GM21737 (cell line): ENCODE data around the gene MEGF9.

Experiments used
- ATAC-seq: cut with Tn5 transposase; IDR thresholded peaks from one replicate; pipeline ENCODE4 v1.9.1; 2021; ENCODE audit warnings: mild to moderate bottlenecking, moderate library complexity; ENCODE audit not compliant: unreplicated experiment

The MEGF9 gene

DNA sequence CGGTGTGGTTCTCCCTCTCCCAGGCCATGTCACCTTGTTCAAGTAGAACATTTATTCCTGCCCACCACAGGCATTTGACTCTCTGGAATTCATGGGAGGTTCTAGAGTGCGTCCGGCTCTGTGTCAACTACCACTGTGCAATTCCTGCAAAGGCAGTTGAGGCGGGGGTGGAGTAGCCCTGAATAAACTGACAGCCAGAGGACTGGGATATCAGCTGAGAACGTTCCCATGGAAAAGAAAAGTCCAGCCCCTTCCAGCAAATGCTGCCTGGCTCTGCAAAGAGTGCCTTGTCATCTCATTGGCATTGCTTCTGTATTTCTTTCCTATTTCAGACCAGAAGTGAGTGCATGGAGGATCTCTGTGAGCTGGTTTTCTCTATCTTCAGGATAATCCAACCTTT is 18.9 kb upstream of the MEGF9 start:
- no peak for ATAC-seq

DNA sequence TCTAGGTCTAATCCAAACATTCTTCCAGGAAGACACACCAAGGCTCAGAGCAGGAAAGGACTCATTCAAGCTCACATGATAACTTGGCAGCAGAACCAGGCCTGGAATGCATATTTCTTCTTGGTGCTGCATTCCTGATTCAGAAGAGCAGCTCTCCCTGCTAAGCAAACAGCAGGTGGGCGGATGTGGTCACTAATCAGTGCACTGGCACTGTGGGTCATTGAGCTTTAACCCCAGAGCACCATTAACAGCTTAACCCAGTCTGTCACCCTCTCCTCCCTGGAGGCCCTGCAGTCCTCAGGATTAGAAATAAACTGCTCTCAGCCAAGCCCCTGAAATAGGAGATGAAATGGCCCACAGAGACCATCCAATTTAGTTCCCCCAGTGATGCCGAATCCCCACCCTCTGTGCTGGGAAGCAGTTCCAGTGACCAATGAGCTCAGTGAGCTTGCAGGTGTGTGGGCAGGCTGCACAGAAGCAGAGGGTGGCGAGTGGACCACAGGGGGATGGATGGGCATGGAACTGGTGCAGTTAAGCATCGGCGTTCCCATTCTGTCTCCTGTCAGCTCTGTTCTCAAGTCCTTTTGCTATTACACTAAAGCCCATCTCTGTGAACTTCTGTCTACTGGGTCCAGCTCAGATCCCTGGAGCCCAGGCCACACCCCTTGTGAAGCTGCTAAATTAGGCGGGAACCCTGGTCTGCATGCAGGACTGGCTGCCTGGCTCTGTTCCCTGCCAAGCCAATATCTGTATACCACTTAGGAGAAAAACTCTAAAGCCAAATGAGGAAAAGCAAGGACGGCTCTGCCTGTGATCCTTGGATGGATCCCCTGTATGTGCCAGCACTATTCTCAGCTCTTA is 16.6 kb upstream of the MEGF9 start:
- no peak for ATAC-seq

DNA sequence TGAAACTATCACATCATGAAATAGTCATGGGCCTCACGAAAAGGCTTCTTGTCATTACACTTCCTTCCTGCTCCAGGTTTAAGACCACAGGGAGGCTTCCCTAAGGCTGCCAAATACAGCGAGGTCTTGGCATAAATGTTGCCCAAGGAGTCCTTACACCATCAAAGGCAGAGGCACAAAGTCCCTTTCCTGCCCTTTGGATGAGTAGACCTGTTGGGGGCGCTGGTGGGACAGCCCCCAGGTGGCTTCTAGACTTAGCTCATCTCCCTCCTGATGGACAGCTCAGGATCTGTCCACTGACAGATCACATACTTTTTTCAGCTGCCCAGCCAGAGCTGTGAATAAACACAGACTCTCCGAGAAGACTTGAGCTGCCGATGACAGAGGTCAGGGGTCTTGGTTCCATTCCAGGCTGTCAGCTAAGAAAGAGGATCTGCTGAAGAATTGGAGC is 15.5 kb upstream of the MEGF9 start:
- no peak for ATAC-seq

DNA sequence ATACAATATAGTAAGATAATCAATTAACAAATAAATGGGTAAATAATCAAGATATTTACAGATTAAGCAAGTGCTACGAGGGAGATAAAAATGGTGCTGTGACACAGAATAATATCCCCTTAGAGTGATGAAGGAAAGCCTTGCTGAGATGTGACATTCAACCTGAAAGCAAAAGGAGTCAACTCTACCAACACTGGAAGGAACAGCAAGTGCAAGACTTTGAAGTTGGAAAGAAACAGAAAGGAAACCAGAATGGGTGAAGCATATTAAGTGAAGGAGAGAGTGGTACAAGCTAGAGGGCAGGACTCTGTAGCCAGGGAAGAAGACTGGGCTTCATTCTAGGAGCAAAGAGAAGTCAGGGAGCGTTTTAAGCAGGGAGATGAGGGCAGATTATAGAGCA is 12.2 kb upstream of the MEGF9 start:
- no peak for ATAC-seq

DNA sequence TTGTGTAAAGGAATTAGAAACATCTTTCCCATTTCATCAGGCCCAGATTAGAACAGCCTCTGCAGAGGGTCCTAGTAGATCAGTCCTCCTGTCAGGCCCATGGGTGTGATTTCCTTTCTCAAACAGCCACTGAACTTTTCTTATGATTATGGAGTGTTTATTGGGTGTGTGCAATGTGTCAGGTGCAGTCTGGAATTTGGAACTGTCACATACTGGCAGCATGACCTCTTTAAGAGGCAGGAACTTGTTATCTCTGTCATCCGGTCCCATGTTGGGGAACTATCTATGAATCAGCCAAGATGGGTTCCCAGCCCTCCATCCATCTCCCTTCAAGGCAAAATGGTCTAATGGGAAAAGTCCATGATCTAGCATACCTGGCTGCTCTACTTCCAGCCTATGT is 11.6 kb upstream of the MEGF9 start:
- ATAC-seq, result no peak

DNA sequence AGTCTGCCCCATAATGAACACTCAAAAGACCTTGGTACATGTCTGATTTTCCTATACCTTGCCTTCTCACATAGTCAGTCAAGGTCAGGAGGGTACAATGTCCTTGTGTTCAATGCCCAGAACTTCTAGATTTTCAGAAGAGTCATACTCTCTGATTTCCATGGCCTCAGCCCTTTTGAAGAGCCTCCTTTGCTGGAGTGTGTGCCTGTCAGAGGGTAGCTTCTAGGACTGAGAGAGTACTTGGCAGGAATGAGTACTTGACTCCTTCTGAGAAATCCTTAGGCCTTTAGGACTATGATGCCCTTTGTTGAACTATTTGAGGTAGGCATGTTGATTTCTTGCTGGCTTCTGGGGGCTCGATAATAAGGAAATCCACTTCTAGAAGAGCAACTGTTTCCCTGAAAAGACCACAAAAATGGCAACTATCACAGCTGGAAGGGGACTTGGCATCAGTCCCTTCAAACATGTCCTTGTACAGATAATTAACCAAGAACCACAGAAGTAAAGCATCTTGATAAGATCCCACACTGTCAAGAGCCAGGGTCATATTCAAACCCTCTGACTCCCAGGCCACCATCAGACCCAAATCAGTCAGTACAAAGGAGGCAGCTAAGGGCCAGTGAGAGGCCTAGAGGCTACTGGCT is 10.6 kb upstream of the MEGF9 start:
- ATAC-seq, result no peak

DNA sequence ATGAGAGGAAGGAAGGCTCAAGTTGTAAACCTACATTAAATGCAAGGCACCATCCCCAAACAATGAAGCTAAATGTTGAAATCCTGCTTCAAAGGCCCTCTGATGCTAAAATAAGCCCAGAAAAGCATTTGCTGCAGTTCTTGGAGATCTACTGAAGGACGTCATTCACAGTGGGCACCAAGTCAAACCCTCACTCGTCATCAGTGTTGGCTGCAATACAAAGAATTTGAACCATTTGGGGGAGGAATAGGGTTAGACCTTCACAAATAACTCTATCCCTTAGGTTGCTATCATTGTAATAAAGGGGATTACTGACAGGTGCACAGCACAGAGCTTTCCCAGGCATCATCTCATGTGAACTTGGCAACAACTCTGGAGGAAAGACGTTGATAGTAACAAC is 9.3 kb upstream of the MEGF9 start:
- no peak for ATAC-seq

DNA sequence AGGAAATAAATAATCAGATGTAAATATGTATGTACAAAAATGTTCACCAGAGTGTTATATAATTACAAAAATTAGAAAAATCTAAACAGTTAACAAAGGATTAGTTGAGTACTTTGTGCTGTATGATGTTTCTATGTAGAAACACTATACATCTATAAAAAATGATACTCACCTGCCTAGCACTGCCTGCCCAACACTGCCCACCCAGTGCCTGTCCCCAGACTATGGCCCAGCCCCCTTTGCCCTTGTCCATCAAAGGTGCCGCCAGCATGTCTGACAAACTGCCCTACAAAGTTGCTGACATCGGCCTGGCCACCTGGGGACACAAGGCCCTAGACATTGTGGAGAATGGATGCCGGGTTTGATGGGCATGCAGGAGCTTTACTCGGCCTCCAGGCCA is 6.1 kb upstream of the MEGF9 start:
- no peak for ATAC-seq

DNA sequence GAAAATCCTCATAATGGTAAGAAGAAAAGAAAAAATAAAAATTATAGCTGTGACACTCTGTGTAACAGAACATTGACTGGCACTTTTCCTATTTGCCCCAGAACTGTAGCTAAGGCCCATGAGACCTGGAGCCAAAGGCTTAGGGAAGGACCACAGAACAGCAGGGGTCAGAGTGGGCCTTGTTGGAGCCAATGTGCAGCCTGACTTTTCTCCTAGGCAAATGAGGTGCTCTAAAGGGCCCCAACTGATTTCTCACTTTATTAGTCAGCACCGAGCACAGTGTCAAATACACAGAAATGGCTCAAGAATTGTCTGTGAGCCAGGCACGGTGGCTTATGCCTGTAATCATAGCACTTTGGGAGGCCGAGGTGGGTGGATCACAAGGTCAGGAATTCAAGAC is 4.0 kb upstream of the MEGF9 start:
- no peak for ATAC-seq

DNA sequence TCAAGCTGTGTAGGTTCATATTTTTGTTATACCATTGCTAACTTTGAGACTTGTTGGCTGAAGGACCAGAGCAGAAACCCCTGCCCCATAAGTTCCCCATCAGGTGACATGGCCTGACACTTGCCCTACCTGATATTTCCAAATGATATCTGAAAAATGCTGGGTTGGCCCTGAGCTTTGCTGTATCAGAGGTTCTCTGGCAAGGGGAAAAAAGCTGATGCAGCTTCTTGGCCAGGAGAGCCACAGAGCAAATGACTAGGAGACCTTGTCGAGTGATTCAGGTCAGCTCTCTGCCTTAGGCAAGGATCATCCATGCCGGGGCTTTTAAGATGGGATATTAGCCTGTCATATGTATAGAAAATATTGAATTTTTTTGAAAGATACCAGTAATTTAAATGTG is 2.9 kb upstream of the MEGF9 start:
- ATAC-seq, result no peak

DNA sequence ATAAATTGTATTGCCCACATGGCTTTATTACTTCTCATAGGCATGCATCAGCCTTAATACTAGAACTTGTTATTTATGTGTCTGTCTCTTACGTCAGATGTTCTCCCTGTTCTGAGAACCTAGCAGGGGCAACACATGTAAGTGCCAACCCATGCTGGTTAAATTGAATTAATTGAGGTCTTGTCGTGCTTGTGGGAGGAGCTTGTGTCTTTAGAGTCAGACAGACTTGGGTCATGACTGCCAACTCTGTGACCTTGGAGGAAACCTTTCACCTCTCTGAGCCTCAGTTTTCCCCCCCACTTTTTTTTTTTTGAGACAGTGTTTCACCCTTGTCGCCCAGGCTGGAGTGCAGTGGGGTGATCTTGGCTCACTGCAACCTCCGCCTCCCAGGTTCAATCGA is 2.2 kb upstream of the MEGF9 start:
- no peak for ATAC-seq

DNA sequence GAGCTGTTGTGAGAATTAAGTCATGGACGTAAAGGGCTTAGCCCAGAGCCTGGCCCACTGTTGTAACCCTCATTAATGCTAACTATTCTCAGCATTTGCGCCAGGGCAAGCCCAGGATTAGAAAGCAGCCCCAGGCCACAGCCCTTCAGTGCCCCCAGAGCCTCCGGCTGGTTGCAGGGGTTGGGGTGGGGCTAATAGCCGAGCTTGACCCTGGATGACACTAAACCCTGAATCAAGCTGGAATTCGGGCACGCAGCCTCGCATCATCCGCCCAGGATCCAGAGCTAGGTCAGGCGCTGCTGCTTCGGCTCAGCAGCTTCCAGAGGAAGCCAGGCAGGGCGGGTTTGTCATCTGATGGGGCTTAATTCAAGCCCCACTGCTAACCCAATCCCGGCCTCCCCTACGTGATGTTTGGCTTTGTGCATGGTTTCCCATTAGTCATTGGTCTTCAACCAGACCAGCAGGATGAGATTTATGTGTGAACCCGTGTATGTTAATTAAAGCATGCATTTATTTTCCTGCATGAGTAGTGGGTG is 1.2 kb upstream of the MEGF9 start:
- ATAC-seq, result no peak

DNA sequence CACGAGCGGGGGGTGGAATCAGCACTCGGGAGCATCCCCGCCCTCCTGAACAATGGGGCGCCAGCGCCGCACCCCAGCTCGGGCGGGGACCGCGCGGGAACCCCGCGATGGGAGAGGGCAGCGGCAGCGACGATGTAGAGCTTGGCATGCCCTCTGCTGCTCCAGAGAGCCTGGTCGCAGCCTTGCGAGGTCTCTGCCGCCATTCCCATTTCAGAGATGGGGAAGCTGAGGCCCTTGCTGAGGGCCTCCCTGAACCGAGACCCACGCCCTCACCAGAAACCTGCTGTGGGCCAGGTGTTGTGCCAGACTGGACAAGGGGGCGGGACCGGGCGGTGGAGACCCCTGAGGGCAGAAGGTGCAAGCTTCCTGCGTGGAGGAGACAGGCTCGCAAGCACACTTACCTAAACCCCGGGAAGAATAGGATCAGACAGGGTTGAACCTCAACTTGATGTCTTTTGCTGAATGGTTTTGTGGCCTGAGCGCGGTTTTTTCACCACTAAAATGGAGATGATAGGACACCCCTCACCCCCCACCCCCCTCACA is 647 bp upstream of the MEGF9 start:
- ATAC-seq, result no peak

DNA sequence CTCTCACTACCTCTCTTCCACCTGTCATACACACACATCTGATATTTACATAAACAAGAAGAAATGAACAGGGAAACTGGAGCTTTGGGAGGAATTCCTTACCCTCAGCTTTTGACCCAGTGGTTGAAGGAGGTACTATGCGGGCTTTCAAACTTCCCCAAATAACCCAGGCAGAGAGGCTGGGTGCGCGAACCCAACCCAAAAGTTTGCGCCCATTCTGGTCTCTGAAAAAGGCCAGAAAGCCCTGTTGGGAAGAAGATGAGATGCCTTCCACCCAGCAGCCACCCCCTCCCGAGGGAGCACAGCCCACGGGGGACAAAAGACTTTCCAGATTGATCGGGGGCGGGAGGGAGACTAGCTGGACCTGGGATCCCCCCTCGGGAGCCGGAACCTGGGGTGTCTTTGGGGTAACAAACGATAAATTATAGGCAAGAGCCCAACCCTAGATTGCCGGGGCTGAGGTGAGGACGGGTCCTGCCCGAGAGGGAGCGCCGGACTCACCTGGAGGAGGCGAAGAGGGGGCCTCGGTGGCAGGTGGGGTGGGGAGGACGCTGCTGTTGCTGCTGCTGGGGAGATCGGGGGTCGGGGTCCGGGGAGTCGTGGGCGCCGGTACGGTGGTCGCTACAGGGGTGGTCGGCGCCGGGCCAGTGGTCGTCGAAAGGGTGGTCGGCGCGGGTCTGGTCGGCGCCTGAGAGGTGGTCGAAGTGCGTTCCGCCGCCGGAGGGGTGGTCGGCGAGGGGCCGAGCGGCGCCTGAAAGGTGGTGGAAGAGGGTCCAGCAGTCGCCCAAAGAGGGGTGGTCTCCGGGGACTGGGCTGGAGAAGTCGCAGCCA is 798 bp downstream of the MEGF9 start:
- no peak for ATAC-seq

DNA sequence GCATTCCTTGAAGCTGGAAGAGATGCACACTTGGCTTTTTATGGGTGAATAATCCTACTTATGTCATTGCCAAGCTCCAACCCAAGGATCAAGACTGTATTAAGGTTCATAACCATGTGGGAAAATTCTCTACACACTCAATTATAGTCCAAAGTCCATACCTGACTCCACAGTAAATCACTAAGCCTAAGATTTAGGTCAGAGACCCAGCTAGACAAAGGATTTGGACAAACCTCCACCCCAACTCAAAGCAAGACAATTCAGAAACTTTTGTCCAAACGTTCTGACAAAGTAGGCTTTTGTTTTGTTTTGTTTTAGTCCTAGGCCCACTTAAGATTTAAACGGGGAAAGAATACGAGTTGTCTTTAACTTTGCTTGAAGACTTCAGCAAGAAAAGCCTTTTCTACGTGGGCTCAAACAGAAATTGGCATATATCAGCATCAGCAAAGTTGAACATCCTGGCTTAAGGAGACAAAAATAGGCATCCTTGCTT is 1.7 kb downstream of the MEGF9 start:
- no peak for ATAC-seq

DNA sequence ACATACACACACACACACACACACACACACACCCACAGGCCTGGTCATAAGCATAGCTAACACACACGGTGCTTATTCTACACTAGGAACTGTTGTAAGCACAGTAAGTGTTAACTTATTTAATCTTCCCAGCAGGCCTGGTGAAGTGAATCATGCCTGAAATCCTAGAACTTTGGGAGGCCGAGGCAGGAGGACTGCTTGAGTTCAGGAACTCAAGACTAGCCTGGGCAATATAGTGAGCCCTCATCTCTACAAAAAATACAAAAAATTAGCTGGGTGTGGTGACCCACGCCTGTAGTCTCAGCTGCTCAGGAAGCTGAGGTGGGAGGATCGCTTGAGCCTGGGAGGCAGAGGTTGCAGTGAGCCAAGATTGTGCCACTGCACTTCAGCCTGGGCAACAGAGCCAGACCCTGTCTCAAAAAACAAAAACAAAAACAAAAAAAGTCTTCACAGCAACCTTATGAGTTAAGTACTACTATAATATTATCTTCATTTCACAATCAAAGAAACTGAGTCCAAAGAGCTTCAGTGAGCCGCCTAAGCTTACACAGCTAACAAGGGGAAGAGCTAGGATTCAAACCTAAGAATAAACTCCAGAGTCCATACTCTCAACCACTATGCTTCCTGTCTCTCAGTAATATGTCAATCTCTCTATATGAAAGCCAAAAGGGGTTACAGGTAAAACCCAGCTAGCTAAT is 2.3 kb downstream of the MEGF9 start:
- no peak for ATAC-seq

DNA sequence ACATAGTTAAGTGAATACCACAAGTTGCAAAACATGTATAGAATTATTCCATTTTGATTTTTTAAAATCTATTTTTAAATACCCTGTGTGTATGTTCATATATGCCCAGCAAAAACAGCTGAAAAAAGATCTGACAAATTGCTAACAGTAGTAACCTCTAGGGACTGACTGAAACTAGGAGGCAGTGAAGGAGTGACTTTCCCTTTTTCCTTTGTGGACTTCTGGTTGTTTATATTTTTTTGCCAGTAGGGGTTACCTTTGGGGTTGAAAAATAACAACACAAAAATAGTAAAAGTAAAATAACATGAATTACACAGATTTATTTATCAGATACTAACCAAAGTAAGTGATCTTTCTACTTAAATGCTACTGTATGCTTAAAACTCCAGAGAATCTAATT is 2.9 kb downstream of the MEGF9 start:
- ATAC-seq, result no peak

DNA sequence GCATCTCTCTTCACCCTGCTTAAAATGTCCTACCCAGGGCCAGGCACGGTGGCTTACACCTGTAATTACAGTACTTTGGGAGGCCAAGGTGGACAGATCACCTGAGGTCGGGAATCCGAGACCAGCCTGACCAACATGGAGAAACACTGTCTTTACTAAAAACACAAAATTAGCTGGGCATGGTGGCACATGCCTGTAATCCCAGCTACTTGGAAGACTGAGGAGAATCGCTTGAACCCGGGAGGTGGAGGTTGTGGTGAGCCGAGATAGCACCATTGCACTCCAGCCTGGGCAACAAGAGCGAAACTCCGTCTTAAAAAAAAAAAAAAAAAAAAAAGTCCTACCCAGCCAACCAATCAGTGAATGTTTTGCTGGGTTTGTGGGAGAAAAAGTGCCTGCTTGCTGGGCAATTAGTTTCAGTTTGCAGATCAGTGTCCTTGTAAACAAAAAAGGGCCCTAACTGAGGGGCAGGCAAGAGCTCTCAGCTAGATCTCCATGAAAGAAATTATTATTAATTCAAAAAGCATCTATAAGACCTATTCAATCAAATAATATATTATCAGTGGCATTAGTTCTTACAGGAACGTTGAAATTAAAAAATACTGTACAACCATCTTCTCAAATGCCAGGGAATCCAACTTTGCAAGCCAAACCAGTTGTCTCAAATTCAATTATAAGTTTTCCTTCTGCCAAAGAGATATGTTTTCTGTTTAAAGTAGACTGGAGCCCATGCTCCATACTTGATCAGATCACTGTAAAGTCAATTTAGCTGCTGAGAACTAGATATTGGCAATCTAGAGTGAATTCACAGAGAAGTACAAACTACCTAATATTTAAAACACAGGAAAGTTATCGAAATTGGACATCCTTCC is 3.9 kb downstream of the MEGF9 start:
- no peak for ATAC-seq

DNA sequence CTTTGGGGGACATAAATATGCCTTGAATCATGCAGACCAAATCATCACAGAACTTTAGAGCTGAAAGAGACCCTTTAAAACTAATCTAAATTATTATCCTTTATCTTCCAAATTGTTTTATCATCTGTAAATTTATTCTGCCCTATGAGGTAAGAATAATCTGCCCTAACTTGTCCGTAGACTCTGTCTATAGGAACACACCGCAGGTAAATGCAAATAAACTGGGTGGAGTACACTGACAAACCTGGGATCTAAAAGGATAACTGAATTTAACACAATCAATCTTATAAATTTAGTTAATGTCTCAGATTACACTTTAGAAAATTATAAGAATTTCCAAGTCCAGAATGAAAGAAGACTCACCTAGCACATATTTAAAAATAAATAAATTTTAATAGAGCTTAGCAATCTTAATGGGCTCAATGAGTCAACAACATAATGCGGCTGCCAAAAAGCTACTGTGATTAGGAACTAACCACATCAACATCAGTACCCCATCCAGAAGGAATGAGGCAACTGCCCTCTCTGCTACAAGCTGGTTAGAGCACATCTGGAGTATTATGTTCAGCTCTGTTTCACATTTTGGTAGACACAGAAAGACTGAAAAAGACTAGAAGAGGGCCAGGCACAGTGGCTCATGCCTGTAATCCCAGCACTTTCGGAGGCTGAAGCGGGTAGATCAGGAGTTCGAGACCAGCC is 5.6 kb downstream of the MEGF9 start:
- no peak for ATAC-seq
